T47D (cell line): ENCODE data around the gene LCA5.

ENCODE experiments used
- DNase-seq, 2 experiments: peaks; one replicate each; pipeline versions ENCODE4 v3.0.0 to v3.0.0-alpha.2; 2011 to 2012; ENCODE audit warnings: low read depth in 1 of 2, low spot score in 1 of 2
- JUND ChIP-seq: IDR thresholded peaks from 2 replicates; pipeline ENCODE4 v1.6.1; 2012; ENCODE audit warnings: low read depth
- in situ Hi-C: cut with HindIII; loops from 2 replicates; pipeline ENCODE4 v1.10.0; 2016; ENCODE audit warnings: low sequenced_read_pairs, low pct_unique_long_range_greater_than_20kb

LCA5 gene

GRCh38 chr6:79436241-79436640 is 101.0 kb downstream of the LCA5 start:
- in situ Hi-C loops, result no loop called here
- no peak for DNase-seq

GRCh38 chr6:79435746-79436145 is 101.5 kb downstream of the LCA5 start:
- no peak for DNase-seq
- no peak for TF ChIP-seq JUND
- in situ Hi-C loops, result no loop called here

More at GRCh38 chr6:79436241-79436640, 101.0 kb downstream of the LCA5 start:
- TF ChIP-seq JUND, result no peak
